Ectodermal cell (in vitro differentiated cells): ENCODE results near the gene LRRN1. TPM values are rescaled to one million over a fixed set of nuclear protein-coding genes. Genes with fewer than 3 reads are reported as not detected.

Experiments used
- H3K27ac ChIP-seq: 2 replicates; pipeline ENCODE4 v1.7.0; 2013; ENCODE audit warnings: mild to moderate bottlenecking, low read depth, low read length; ENCODE audit not compliant: insufficient read depth, poor library complexity, severe bottlenecking
- H3K27me3 ChIP-seq: 2 replicates; pipeline ENCODE4 v1.7.0; 2013; ENCODE audit warnings: mild to moderate bottlenecking, low read length; ENCODE audit not compliant: insufficient read depth, control insufficient read depth, poor library complexity, severe bottlenecking
- H3K36me3 ChIP-seq: one replicate; pipeline ENCODE4 v1.7.0; 2013; ENCODE audit warnings: low read length; ENCODE audit not compliant: control insufficient read depth, insufficient read depth
- H3K4me1 ChIP-seq: one replicate; pipeline ENCODE4 v1.7.0; 2013; ENCODE audit warnings: low read length; ENCODE audit not compliant: control insufficient read depth, insufficient read depth
- H3K4me3 ChIP-seq: 2 replicates; pipeline ENCODE4 v1.7.0; 2013; ENCODE audit warnings: low read depth, low read length, control low read depth; ENCODE audit not compliant: insufficient read depth
- H3K9me3 ChIP-seq: 2 replicates; pipeline ENCODE4 v1.7.0; 2013; ENCODE audit warnings: mild to moderate bottlenecking, low read length, moderate library complexity; ENCODE audit not compliant: control insufficient read depth
- WGBS, 2 experiments: methylation state at CpG; one replicate each; pipeline ENCODE4 v1.1.7; 2013; ENCODE audit warnings: missing lambda C conversion rate in 2 of 2; 5-methylcytosine and 5-hydroxymethylcytosine counted together
- polyA plus RNA-seq, 4 experiments: library from polyadenylated mRNA; stranded (reverse); fragments of 50-300 nt; gene quantifications; one replicate each; pipeline ENCODE4 v1.2.3, GENCODE V29; 2013

The LRRN1 gene
- 193 TPM for polyA plus RNA-seq (2013, experiment 1 of 4)
- 232 TPM for polyA plus RNA-seq (2013, experiment 2 of 4)
- 185 TPM for polyA plus RNA-seq (2013, experiment 3 of 4)
- 222 TPM for polyA plus RNA-seq (2013, experiment 4 of 4)

- Histone ChIP-seq H3K4me1 (peaks cover 11% of the 10 kb centered on the region), H3K4me3 (peak within 1 kb of the TSS; percentile 84), H3K9me3 (no peaks in the 10 kb centered on the region), H3K36me3 (no peaks in the 10 kb centered on the region), H3K27ac (peak within 1 kb of the TSS; percentile 97), H3K27me3 (peaks cover 4% of the 10 kb centered on the region)
- 0% methylated on average over 102 of the region's 102 CpGs for WGBS, 2 experiments
Observed at GRCh38 chr3:3799173-3800079, at the start of gene LRRN1. Gene LRRN1, plus strand, starts transcription at chr3:3799431. Its CDS starts 45,211 bp downstream, at chr3:3844642.

DNA sequence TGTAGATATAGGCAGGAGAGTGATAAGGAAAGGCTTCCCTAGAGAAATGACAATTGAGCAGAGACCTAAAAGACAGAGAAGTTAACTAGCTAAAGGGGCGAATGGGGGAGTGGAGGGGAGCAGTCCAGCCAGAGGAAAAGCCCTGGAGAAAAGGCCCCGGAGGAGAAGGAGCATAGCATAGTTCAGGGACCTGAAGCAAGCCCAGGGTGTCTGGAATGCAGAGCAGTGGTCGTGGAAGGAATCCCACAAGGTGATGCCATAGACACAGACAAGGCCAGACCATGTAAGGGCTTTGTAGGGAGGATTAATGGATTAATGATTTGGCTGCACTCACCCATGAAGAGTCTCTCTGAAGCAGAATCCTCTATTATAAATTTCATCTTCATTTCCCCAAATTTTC is 45.8 kb upstream of the LRRN1 start:
- no peaks in the 10 kb centered on the region for H3K36me3 ChIP-seq
- H3K9me3 ChIP-seq, result no peaks in the 10 kb centered on the region
- no peak overlapping the region for H3K4me3 ChIP-seq
- H3K27me3 ChIP-seq, result no peaks in the 10 kb centered on the region
- H3K4me1 ChIP-seq, result no peaks in the 10 kb centered on the region
- 59 to 63% methylated on average over 3 of the region's 3 CpGs for WGBS, 2 experiments
- no peak overlapping the region for H3K27ac ChIP-seq

GRCh38 chr3:3765661-3766060 is 33.6 kb upstream of the LRRN1 start:
- Histone ChIP-seq H3K27ac (no peak overlapping the region), H3K4me3 (no peak overlapping the region), H3K9me3 (no peaks in the 10 kb centered on the region), H3K4me1 (peaks cover 4% of the 10 kb centered on the region), H3K36me3 (no peaks in the 10 kb centered on the region), H3K27me3 (no peaks in the 10 kb centered on the region)
- 68 to 71% methylated on average over 4 of the region's 4 CpGs for WGBS, 2 experiments

- Histone ChIP-seq H3K36me3 (no peaks in the 10 kb centered on the region), H3K27me3 (no peaks in the 10 kb centered on the region), H3K4me1 (peaks cover 4% of the 10 kb centered on the region), H3K4me3 (no peak overlapping the region), H3K9me3 (no peaks in the 10 kb centered on the region), H3K27ac (no peak overlapping the region)
- 88 to 94% methylated on average over 1 of the region's 1 CpG for WGBS, 2 experiments
Observed at GRCh38 chr3:3766140-3766539, 33.1 kb upstream of the LRRN1 start.

GRCh38 chr3:3771094-3771493 is 28.1 kb upstream of the LRRN1 start:
- 94 to 100% methylated on average over 2 to 3 of the region's 3 CpGs for WGBS, 2 experiments
- no peak overlapping the region for H3K4me3 ChIP-seq
- no peaks in the 10 kb centered on the region for H3K27me3 ChIP-seq
- no peaks in the 10 kb centered on the region for H3K9me3 ChIP-seq
- no peaks in the 10 kb centered on the region for H3K36me3 ChIP-seq
- H3K4me1 ChIP-seq, result no peaks in the 10 kb centered on the region
- H3K27ac ChIP-seq, result no peak overlapping the region

DNA sequence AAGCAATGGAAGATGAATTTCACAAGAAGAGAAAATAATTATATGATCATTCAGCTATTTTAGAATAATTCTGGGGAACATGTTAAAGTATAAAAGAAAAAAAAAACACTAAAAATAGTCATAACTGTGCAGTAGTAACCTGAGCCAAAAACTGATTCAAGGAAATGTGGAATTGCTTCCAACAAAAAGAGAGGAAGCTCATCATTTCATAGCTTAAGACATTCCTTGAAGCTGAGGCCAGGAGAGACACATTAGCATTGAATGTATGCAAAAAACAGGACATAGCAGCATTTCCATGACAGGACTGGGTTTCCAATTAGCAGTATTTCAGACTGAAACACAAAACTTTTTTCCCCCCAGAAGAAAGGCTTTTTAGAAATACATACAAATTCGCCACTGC is 27.7 kb upstream of the LRRN1 start:
- Histone ChIP-seq H3K36me3 (no peaks in the 10 kb centered on the region), H3K27me3 (no peaks in the 10 kb centered on the region), H3K9me3 (no peaks in the 10 kb centered on the region), H3K4me3 (no peak overlapping the region), H3K4me1 (no peaks in the 10 kb centered on the region), H3K27ac (no peak overlapping the region)
- 88% methylated on average over 1 of the region's 1 CpG; no CpG with 5 or more reads in 1 of the 2 experiments for WGBS, 2 experiments

GRCh38 chr3:3772338-3772737 is 26.9 kb upstream of the LRRN1 start:
- Histone ChIP-seq H3K36me3 (no peaks in the 10 kb centered on the region), H3K27me3 (no peaks in the 10 kb centered on the region), H3K9me3 (no peaks in the 10 kb centered on the region), H3K27ac (no peak overlapping the region), H3K4me1 (no peaks in the 10 kb centered on the region), H3K4me3 (no peak overlapping the region)
- WGBS, 2 experiments, result 89 to 100% methylated on average over 1 of the region's 1 CpG

GRCh38 chr3:3772920-3773319 is 26.3 kb upstream of the LRRN1 start:
- H3K36me3 ChIP-seq, result no peaks in the 10 kb centered on the region
- H3K4me3 ChIP-seq, result no peak overlapping the region
- no peaks in the 10 kb centered on the region for H3K4me1 ChIP-seq
- no peak overlapping the region for H3K27ac ChIP-seq
- H3K9me3 ChIP-seq, result no peaks in the 10 kb centered on the region
- 85 to 89% methylated on average over 7 of the region's 7 CpGs for WGBS, 2 experiments
- no peaks in the 10 kb centered on the region for H3K27me3 ChIP-seq

DNA sequence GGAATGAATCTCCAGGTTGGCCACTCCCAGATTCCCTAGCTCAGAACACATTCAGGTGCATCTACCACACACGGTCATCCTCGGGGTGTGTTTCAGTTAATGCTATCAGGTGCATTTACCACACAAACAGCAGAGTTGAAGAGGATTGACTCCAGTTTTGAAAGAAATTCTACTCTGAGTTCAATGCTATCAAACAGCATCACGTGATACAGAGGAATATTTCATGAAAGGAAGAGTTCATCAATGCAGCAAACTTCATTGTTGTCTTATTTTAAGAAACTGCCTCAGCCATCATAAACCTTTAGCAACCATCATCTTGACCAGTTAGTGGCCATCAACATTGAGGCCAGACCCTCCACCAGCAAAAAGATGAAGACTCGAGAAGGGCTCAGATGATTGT is 22.6 kb upstream of the LRRN1 start:
- H3K27ac ChIP-seq, result no peak overlapping the region
- no peak overlapping the region for H3K4me3 ChIP-seq
- H3K4me1 ChIP-seq, result no peaks in the 10 kb centered on the region
- no peaks in the 10 kb centered on the region for H3K27me3 ChIP-seq
- H3K9me3 ChIP-seq, result no peaks in the 10 kb centered on the region
- no peaks in the 10 kb centered on the region for H3K36me3 ChIP-seq
- 90 to 96% methylated on average over 3 to 4 of the region's 4 CpGs for WGBS, 2 experiments

DNA sequence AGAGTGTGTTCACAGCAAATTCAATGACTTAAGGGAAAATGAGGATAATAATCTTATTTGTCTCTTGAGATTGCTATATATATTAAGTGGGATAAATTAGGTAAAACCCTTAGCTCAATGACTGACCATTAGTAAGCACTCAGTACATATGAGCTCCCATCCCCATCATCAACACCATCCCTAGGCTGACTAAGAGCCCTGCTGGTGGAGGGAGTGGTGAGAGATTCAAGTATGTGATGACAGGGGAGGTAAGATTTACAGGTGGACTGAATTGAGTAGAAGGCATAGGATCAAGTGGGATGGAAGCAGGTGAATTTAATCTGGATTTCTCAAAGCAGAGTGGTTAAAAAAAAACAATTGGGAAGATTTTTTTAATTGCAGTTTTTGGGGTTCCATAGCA is 21.0 kb upstream of the LRRN1 start:
- H3K9me3 ChIP-seq, result no peaks in the 10 kb centered on the region
- H3K4me3 ChIP-seq, result no peak overlapping the region
- H3K27ac ChIP-seq, result no peak overlapping the region
- H3K27me3 ChIP-seq, result no peaks in the 10 kb centered on the region
- H3K36me3 ChIP-seq, result no peaks in the 10 kb centered on the region
- no peaks in the 10 kb centered on the region for H3K4me1 ChIP-seq
